GM23338 (cell line): ENCODE data around the gene ZNF358. TPM values are rescaled to one million over a fixed set of nuclear protein-coding genes. Genes with fewer than 3 reads are reported as not detected.

Source experiments
- ATAC-seq: fragments of 200-7000 bp; cut with Tn5 transposase; 3 replicates; pipeline ENCODE4 v1.9.1; 2020
- DNase-seq: peaks from one replicate; pipeline ENCODE4 v3.0.0-alpha.2; 2015; ENCODE audit warnings: low spot score
- H2AFZ ChIP-seq: fragments of 200-600 bp; sonication (generic); 2 replicates; pipeline ENCODE4 v1.8.0; 2016; ENCODE audit warnings: antibody characterized with exemption, mild to moderate bottlenecking, moderate library complexity
- H3F3A ChIP-seq: fragments of 200-600 bp; sonication (generic); replicated peaks from 2 replicates; pipeline ENCODE4 v1.8.0; 2017; ENCODE audit warnings: antibody characterized with exemption, mixed run types, low read depth
- H3K27ac ChIP-seq: fragments of 200-600 bp; sonication (generic); 2 replicates; pipeline ENCODE4 v1.6.1; 2016; ENCODE audit warnings: low read depth
- H3K27me3 ChIP-seq: fragments of 200-600 bp; sonication (generic); 2 replicates; pipeline ENCODE4 v1.8.0; 2016; ENCODE audit warnings: mild to moderate bottlenecking, mixed run types, moderate library complexity; ENCODE audit not compliant: insufficient read depth
- H3K36me3 ChIP-seq: fragments of 200-600 bp; sonication (generic); 2 replicates; pipeline ENCODE4 v1.8.0; 2016; ENCODE audit warnings: mild to moderate bottlenecking; ENCODE audit not compliant: insufficient read depth
- H3K4me1 ChIP-seq: fragments of 200-600 bp; sonication (generic); 2 replicates; pipeline ENCODE4 v1.8.0; 2016; ENCODE audit warnings: mild to moderate bottlenecking, moderate library complexity; ENCODE audit not compliant: insufficient read depth
- H3K4me2 ChIP-seq: fragments of 200-600 bp; sonication (generic); 2 replicates; pipeline ENCODE4 v1.7.1; 2017; ENCODE audit warnings: mixed run types
- H3K4me3 ChIP-seq: fragments of 200-600 bp; sonication (generic); 2 replicates; pipeline ENCODE4 v1.6.1; 2016; ENCODE audit warnings: mixed run types
- H3K79me2 ChIP-seq: fragments of 200-600 bp; sonication (generic); replicated peaks from 2 replicates; pipeline ENCODE4 v1.8.0; 2017; ENCODE audit warnings: mild to moderate bottlenecking; ENCODE audit not compliant: insufficient read depth
- H3K9me2 ChIP-seq: fragments of 200-600 bp; sonication (generic); 2 replicates; pipeline ENCODE4 v1.8.0; 2017; ENCODE audit not compliant: insufficient read depth
- H4K20me1 ChIP-seq: fragments of 200-600 bp; sonication (generic); replicated peaks from 2 replicates; pipeline ENCODE4 v1.8.0; 2017; ENCODE audit warnings: mild to moderate bottlenecking; ENCODE audit not compliant: insufficient read depth
- H3K27ac Mint-ChIP-seq: 2 replicates; pipeline ENCODE4 v1.8.0; 2020; ENCODE audit warnings: inconsistent platforms, mild to moderate bottlenecking, moderate library complexity, mixed read lengths
- H3K27me3 Mint-ChIP-seq: 3 replicates; pipeline ENCODE4 v1.8.0; 2022; ENCODE audit warnings: low read depth, mild to moderate bottlenecking, moderate library complexity, mixed read lengths, inconsistent platforms; ENCODE audit not compliant: insufficient read depth, poor library complexity
- H3K36me3 Mint-ChIP-seq: 3 replicates; pipeline ENCODE4 v1.8.0; 2021; ENCODE audit warnings: low read depth, mild to moderate bottlenecking, inconsistent platforms, moderate library complexity, mixed read lengths
- H3K4me1 Mint-ChIP-seq: 3 replicates; pipeline ENCODE4 v1.8.0; 2020; ENCODE audit warnings: mild to moderate bottlenecking, inconsistent platforms, mixed read lengths
- H3K4me3 Mint-ChIP-seq: 3 replicates; pipeline ENCODE4 v1.8.0; 2021; ENCODE audit warnings: moderate library complexity, mild to moderate bottlenecking, inconsistent platforms, mixed read lengths
- H3K9me3 Mint-ChIP-seq: 3 replicates; pipeline ENCODE4 v1.8.0; 2020; ENCODE audit warnings: moderate library complexity, mild to moderate bottlenecking, inconsistent platforms, mixed read lengths
- CREB1 ChIP-seq: fragments of 250-450 bp; sonication (Bioruptor Pico); IDR thresholded peaks from 2 replicates; pipeline ENCODE4 v1.5.0; 2020; ENCODE audit warnings: low read depth, mild to moderate bottlenecking, moderate library complexity
- CTCF ChIP-seq, 2 experiments: fragments of 200-600 bp in 1 of 2; sonication (generic) in 1 of 2; conservative IDR thresholded peaks; 2 replicates each; pipeline versions ENCODE4 v1.5.1 to v1.6.1; 2016 to 2017; ENCODE audit warnings: antibody characterized with exemption in 2 of 2, low read depth in 2 of 2, mild to moderate bottlenecking in 2 of 2, moderate library complexity in 1 of 2
- EZH2phosphoT487 ChIP-seq: fragments of 200-600 bp; sonication (generic); IDR thresholded peaks from one replicate; pipeline ENCODE4 v1.8.1; 2018; ENCODE audit warnings: antibody characterized with exemption; ENCODE audit not compliant: unreplicated experiment
- NANOG ChIP-seq: IDR thresholded peaks from 2 replicates; pipeline ENCODE4 v1.6.1; 2016; ENCODE audit warnings: antibody characterized with exemption, borderline replicate concordance
- STAT1 ChIP-seq: IDR thresholded peaks from one replicate; pipeline ENCODE4 v1.6.1; 2016; ENCODE audit warnings: antibody characterized with exemption; ENCODE audit not compliant: unreplicated experiment
- ZNF462 ChIP-seq: fragments of 250-450 bp; sonication (Bioruptor Pico); IDR thresholded peaks from 2 replicates; pipeline ENCODE4 v1.5.0; 2020; ENCODE audit warnings: mild to moderate bottlenecking, moderate library complexity
- polyA plus RNA-seq: library from polyadenylated mRNA; unstranded; fragments of >200 nt; fragmentation: Nextera tagmentation; extraction: Ambion mirVana; gene quantifications from 2 replicates; pipeline ENCODE4 v1.2.1, GENCODE V29; 2016
- total RNA-seq: library from RNA; depleted of rRNA; stranded (reverse); fragments of >200 nt; shearing (Covaris generic); gene quantifications from 2 replicates; pipeline ENCODE4 v1.2.3, GENCODE V29; 2014

Gene ZNF358
- total and polyA plus RNA-seq, 2 experiments from 2014 or later, result 23.8 to 52.9 TPM

- H4K20me1 ChIP-seq, result no peaks in the 10 kb centered on the region
- H3K27ac Mint-ChIP-seq, result no peak overlapping the region
Measured at GRCh38 chr19:7545300-7545699, 29.4 kb downstream of the ZNF358 start.

More at GRCh38 chr19:7545300-7545699, 29.4 kb downstream of the ZNF358 start:
- peaks cover 8% of the 10 kb centered on the region for H3K27me3 Mint-ChIP-seq
- Histone ChIP-seq H3K79me2 (no peaks in the 10 kb centered on the region), H3K27me3 (no peaks in the 10 kb centered on the region), H3F3A (no peaks in the 10 kb centered on the region), H3K4me2 (no peak overlapping the region), H3K36me3 (no peaks in the 10 kb centered on the region), H3K9me2 (no peaks in the 10 kb centered on the region), H3K27ac (no peak overlapping the region), H3K4me3 (no peak overlapping the region), H3K4me1 (no peaks in the 10 kb centered on the region), H2AFZ (no peak overlapping the region)
- DNase-seq, result no peak
- H3K9me3 Mint-ChIP-seq, result no peaks in the 10 kb centered on the region
- H3K36me3 Mint-ChIP-seq, result peaks cover 12% of the 10 kb centered on the region
- no peak overlapping the region for H3K4me3 Mint-ChIP-seq
- H3K4me1 Mint-ChIP-seq, result no peaks in the 10 kb centered on the region
- no peak for ATAC-seq
- TF ChIP-seq NANOG (no peak), STAT1 (no peak), EZH2phosphoT487 (no peak), CTCF (conservative IDR thresholded peaks at IDR 0.05; ENCODE audit: low read depth in 2 of 2) (no peak), CREB1 (CRISPR knock-in tag) (no peak), ZNF462 (CRISPR knock-in tag) (no peak)
